Stimulated activated CD8-positive, alpha-beta memory T cell treated with anti-CD3 and anti-CD28 coated beads, Interleukin-15, amount 100 ng/mL, for 48 hours (primary cell): ENCODE data around the gene WASF3.

ENCODE experiments used
- DNase-seq, 2 donors: peaks; one replicate each; pipeline ENCODE4 v3.0.0-alpha.2; 2020; ENCODE audit warnings: low read depth in 2 of 2

The WASF3 gene

DNA sequence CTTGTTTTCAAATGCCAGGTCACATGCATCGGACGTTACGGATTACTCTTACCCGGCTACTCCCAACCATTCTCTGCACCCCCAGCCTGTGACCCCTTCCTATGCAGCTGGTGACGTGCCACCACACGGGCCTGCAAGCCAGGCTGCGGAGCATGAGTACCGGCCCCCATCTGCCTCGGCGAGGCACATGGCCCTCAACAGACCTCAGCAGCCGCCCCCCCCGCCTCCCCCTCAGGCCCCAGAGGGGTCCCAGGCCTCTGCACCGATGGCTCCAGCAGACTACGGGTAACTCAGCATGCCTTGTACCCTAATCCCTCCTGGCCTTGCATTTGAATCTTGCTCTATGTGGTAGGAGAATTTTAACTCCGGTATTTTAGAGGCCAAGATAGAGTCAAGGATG is 123.6 kb downstream of the WASF3 start:
- no peak for DNase-seq

DNA sequence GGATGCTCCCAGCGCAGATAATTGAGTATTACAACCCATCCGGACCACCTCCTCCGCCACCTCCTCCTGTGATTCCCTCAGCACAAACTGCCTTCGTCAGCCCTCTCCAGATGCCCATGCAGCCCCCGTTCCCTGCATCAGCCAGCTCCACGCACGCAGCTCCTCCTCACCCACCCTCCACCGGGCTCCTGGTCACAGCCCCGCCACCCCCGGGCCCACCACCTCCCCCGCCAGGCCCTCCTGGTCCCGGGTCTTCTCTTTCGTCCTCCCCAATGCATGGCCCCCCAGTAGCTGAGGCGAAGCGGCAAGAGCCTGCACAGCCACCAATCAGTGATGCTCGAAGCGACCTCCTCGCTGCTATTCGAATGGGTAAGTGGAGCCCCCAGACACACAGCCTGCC is 125.1 kb downstream of the WASF3 start:
- no peak for DNase-seq

DNA sequence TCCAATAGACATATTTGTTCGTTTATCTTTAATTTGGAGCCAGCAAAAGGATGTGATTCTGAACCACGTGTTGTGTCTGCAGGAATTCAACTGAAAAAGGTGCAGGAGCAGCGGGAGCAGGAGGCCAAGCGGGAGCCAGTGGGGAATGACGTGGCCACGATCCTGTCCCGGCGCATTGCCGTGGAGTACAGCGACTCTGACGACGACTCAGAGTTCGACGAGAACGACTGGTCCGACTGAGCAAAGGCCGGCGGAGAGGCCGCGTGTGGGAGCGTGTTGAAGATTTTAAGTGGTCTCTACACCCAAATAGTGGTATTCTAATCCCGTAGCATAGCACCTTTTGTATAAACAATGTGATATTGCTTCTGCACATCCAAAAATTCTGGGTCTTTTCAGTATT is 128.1 kb downstream of the WASF3 start:
- no peak for DNase-seq

DNA sequence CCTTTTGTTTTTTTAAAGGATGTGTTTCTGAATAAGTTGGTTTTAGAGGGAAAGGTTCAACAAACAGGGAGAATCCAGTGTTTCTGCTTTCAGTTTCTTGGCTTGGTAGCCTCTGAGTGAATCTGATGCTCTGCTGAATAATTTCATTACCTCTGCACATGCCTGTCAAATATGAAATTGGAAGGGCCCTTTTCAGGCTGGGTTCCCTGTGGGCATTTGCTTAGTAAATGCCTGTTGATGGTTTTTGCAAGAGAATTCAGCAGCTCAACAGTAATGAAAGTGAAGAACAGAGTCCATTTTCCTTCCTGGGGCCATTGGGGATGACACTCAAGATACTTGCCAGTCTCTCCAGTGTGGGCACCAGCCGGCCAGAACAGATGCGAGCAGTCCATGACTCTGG is 128.8 kb downstream of the WASF3 start:
- no peak for DNase-seq

DNA sequence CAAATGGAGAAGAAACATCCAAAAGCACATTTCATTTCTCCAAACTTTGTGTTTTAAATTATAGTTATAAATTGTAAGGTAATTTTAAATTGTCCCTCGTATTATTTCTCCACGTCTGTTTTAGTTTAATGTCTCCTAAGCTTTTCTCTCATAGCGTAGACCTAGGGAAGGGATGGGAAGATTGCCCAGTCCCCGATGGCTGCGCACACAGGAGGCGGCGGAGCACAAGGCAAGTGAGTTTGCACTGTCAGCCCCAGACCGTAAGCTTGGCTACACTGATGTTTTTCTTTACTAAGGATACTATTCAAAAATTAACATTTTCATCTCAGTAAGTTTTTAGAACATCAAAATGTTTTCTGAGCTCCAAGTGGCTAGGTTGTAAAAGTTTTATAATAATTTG is 130.8 kb downstream of the WASF3 start:
- no peak for DNase-seq

DNA sequence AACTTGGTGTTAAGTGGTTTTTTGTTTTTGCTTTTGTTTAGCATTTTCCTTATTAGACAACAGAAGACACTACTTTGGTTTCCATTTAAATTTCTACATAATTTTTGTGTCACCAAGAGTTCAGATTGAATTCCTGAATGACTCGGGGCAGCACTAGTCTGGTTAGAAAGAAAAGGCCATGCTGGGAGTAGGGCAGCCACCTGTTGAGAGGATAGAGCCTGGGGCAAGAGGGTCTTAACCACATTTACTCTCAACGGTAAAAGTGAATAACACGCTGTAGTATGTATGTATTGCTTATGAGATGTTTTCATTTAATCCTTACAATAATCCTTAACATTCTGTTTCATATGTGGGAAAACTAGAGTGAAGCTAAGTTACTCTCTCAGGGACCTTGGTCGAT is 131.5 kb downstream of the WASF3 start:
- no peak for DNase-seq

DNA sequence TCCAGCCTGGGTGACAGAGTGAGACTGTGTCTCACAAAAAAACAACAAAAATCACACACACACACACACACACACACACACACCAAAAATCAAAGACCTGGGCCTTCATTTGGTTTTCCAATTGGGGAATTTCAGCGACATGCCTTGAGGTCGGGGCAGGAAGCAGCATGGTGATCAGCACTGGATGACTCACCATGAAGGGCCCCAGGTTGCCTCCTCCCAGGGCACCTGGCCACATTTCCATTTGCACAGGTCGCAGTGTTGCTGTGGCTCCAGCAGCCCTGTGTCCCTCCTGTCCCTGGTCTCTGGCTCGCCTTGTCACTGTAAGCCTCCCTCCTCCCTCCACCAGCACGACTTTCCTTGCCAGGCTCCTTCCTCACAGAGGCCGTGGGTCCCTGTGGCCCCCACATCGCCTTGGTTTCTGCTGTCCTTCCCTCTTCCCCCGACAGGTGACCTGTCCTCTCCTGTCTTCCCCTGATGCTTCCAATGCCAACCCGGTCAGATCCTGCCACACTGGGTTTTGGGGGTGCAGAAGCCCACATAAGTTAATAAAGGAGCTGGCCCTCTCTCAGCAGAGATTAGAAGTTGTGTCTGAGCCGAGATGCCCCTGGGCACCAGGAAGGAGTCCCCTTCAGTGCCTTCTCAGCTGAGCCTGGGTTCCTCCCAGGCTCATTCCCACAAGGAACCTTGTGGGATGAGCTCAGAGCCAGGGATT is 136.4 kb downstream of the WASF3 start:
- no peak for DNase-seq

DNA sequence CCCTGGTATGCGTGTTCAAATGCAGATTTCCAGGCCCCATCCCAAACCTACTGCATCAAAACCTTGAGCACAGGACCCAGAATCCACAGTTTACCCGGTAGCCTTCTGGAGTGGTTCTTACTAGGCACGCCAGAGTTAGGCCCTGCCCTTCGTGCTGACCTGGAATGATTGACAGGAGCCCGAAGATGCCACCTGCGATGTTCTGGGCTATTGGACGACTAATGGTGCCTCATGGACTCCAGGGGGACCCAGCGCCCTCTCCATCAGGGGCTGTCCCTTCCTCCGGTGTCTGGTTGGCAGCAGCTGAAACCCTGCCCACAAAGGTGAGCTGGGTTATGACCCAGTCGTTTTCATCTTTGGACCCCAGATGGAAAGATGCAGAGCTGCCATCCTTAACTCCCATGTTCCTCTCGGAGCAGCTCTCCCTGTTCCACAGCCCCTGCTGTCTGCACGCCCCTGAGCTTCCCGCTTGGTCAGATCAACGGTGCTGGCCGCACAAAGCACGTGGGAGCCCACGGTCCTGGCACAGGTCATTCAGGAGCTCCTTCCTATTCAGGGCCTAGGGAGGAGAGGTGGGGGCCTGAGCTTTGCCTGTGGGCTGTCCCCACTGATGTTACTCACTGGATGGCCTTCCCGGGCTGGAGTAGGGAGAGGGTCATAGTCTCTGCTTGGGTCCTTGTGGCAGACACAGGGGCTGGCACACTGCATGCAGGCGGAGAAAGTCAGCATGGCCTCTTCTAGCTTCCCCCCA is 137.3 kb downstream of the WASF3 start:
- no peak for DNase-seq

DNA sequence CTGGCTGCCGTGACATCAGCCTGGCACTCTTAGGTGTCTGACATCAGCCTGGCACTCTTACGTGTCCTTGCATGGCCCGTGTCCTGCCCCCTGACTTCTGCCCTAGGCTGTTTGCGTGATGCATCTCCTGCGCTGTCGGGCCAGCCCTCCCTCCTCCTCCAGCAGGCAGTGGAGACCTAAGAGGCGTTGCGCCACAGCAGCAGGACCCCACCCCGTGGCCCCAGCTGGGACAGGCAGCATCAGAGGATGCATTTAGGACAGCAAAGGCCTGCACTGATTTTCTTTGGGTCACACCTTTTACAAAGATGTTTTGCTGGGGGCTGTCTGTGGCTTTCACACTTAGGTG is 137.8 kb downstream of the WASF3 start:
- DNase-seq = no peak

DNA sequence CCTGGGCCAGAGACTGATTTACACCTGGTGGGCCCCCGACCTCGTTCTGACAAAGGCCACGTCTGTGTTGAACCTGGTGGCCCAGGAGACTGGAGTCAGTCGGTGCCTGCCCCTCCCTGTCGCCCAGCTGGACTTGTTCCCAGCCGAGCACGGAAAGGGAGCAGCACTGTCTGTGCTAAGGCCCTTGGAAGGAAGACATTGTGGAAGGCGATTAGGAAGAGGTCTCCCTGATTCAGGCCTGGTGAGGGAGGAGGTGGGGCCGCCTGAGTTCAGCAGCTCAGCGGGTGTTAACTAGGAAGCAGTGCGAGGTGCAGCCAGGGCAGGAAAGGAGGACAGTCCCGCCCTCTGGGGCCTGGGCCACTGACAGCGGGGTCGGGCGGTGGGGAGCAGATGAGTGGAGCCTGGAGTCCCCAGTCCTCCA is 138.4 kb downstream of the WASF3 start:
- DNase-seq = no peak

DNA sequence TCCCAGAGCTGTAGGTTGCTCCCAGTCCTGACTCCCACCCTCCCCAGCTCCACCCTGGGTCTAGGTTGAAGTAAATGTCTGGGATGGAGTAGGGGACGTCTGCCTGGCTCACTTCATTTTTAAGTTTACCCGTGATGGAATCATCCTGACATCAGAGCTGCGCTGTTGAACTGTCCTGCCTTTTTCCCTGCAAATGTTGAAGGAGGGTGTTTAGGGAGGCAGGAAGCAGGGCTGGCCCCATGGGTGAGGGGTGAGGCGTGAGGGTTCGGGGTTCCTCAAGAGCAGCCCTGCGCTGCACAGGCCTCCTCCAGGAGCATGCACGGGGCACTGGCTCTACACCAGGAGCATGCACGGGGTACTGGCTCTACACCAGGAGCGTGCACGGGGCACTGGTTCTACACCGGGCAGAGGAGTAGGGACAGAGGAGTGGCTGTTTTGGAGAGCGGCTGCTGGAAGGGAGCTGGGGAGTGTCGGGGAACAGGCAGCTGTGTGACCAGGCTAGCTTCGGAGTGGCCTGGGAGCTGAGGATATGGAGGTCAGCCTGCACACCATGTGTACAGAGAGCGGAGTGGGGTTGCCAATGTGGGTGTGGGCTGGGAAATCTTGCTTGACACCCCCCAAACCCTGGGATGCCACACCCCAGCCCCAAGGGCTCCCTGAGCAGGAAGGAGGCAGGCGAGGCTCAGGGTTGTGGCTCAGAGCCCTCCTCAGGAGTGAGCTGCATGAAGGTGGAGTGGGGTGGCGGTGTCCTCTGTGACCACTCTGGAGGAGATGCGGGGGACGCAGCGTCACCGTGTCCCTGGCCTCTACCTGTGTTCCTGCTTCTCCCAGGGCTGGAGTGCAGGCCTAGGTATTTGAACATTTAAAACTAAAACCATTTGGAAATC is 139.8 kb downstream of the WASF3 start:
- DNase-seq = no peak

DNA sequence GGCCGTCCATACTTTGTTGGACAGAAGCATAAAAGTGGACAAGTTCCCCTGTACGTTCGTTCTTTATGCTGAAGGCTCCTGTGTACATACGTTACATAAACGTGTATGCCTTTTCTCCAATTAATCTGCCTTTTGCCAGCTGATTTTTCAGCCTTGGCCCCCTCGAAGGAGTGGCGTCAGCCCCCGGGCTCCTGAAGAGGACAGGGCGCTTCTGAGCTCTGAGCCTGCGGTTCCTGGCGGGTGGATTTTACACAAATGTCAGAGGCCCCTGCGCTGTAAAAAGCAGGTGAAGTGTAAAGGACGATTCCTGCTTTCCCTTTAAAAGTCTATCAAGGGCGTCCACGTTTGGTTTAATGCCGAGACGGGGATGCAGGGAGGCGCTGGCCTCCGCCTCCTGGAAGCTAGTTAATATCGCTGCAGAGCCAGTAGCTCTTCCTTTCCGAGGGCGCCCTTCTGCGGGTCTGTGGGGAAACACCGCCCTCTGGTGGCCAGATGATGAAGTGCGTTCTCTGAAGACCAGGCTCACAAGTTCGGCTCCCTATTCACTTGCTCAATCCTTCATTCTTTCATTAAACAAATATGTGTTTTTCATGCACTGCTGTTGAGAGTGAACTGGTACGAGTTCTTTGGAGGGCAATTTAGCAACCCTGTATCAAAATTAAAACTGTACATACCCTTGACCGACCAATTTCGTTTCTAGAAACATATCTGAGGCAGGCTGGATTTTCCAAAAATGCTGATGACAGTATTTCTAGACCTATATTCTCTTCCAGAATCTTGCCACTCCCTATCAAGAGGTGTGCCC is 141.1 kb downstream of the WASF3 start:
- DNase-seq = peak; percentile 45 to 52

DNA sequence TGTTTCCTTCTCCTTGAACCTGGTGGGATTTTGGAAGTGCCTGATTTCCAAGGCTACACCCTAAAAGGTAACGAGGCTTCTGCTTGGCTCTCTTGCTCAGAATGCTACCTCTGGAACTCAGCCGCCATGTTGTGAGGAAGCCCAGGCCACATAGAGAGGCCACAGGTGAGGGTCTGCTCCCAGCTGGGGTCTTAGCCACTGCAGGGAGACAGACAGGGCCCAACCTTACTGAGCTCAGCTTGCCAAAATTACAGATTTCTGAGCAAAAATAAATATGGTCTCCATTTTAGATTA is 141.7 kb downstream of the WASF3 start:
- DNase-seq = no peak

DNA sequence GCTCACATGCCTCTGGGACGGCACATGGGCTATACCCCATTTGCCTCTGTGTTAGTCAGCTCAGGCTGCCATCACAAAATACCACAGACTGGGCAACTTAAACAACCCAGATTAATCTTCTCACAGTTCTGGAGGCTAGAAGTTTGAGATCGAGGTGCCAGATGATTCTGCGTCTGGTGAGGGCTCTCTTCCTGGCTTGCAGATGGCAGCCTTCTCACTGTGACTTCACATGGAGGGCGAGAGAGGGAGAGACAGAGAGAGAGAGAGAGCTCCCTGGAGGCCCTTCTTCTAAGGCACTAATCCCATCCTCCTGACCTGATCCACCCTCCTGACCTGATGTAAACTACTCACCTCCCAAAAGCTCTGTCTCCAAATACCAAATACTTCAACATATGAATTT is 148.1 kb downstream of the WASF3 start:
- DNase-seq = no peak

DNA sequence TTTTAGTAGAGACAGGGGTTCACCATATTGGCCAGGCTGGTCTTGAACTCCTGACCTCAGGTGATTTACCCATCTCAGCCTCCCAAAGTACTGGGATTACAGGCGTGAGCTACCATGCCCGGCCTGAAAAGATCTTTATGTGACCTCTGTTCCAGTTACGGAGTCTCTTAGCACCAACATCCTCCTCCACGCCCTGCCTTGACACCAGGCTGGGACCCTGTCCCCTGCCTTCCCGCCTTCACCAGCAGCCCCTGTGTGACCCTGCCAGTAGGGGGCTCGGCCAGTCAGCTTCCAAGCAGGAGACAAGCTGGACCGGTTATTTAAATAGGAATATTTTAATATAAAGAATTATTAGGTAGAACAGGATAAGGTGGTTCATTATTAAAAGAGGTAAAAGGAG is 148.9 kb downstream of the WASF3 start:
- no peak for DNase-seq

DNA sequence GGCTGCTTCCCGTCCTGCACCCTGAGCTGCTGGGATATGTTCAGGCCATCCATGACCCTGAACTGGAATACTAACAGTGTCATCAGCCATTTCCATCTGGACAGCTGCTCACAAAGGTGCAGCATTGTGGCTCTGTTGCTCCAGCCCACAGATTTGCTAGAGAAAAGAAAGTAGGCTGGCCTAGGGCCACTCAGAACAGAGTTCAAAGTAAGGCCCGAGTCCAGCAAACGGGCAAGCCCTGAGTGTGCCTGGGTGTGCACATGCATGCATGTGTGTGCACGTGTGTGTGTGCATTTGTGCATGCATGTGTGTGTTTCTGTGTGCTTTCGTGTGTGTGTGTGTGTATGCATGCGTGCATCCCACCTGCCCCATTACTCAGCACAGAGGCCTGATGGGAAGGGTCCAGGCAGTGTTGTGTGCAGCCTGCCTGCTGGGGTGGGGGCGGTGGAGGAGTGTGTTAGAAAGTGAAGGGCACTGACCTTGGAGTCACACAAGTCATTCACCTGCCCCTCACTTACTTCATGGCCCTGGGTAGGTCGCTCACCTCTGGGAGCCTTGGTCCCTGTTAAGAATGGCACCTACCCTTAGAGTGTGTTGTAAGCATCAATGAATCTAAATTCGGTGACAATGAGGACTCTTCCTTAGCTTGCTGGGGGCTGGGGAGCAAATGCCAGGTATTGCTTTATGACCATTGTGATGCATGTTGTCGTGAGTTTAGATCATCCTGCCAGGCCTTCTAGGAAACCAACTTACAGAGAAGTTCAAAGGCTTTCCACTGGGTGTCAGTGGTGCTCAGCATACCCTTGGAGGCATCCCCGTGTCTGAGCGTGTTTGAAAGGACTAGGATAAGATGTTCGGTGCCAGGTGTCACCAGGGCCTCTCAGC is 149.9 kb downstream of the WASF3 start:
- no peak for DNase-seq

DNA sequence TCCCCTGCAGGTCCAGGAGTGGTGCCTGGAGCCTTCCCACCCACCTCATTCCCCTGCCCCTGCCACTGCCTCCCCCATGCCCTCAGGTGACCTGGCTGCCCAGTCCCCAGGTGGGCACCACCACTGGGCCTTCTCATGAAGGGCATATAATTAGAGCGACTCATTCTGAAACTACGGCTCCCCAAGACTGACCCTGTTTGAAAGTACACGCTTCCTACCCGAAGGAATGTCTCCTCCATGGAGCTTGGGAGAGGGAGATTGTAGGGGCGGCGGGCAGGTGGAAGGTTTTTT is 150.5 kb downstream of the WASF3 start:
- DNase-seq = no peak

DNA sequence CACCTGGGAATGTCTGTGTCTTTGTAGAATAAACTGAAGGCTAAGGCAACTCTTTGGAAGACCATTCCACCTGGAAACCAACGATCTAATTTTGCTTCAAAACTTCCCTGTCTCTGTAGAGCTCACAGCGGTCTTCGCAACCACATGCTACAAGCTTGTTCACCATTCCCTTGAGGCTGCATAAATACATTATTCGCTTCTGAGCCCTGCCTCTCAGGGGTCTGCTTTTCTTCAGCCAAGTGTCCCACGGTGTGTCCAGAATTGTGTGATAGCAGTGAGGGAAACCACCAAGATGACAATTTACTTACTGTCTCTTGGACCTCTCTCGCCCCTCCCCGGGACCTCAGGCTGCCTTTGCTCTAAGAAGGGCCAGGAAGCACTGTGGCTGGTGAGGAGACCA is 152.0 kb downstream of the WASF3 start:
- no peak for DNase-seq

DNA sequence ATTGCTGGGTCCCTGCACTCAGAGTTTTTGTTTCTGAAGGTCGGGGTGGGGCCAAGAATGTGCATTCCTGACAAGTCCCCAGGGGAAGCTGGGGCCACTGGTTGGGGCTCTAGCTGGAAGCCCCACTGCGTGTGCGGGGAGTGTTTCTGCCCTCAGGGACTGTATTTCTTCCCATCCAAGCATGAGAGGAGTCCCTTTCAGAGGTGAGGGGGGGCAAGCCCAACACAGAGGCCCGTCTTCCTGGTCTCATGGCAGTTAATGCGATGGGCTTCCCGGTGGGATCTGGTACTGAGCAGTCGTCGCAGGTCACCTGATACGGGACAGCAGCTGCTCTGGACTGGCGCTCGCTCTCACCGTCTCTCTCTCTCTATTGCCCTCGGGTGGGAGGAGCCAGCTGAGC is 152.7 kb downstream of the WASF3 start:
- no peak for DNase-seq

DNA sequence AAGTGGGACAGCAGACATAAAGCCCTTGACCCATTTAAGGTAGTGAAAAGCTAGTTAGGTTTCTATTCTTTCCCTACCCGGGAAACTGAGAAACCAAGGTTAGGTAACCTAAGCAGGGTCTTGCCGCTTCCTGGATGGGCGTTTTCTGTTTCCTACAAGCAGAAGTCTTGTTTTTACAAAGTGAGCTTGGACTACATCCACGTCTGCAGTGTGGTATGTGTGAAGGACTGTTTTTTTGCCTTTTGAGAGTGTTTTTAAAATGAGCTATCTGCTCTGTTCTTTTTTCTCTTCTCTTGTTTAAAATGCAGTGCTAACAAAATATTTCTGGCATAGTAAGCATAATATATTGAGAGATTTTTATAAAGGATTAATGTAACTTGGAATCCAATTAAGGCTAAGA is 153.7 kb downstream of the WASF3 start:
- DNase-seq = no peak

DNA sequence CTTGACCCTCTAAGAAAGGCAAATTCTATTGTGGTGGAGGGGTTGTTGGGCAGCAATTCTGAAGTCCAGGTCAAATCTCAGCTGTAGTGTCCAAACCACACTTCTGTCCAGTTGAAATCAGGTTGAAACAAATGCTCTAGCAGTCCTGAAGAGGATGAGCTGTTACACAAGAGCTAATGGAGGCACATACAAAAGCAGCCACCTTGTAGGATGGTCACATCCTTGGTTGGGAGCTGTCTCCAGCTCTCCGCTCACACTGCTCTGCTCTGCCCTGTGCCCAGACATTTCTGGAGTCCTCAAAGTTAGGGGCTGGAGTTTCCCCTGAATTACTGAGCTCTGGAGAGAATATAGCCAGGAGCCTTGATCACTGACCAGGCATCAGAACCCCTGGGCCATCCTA is 155.9 kb downstream of the WASF3 start:
- no peak for DNase-seq
